GM23338 (cell line): ENCODE results near the gene SYNE1.

Experiments used
- EZH2 ChIP-seq: fragments of 200-600 bp; sonication (generic); IDR thresholded peaks from one replicate; pipeline ENCODE4 v1.8.0; 2017; ENCODE audit warnings: antibody characterized with exemption, mild to moderate bottlenecking, low read depth; ENCODE audit not compliant: unreplicated experiment
- EZH2phosphoT487 ChIP-seq: fragments of 200-600 bp; sonication (generic); IDR thresholded peaks from one replicate; pipeline ENCODE4 v1.8.1; 2018; ENCODE audit warnings: antibody characterized with exemption; ENCODE audit not compliant: unreplicated experiment
- POLR2AphosphoS5 ChIP-seq: IDR thresholded peaks from 2 replicates; pipeline ENCODE4 v1.6.1; 2016; ENCODE audit warnings: antibody characterized with exemption, low read depth
- TF ChIP-seq, protein P1 (sequence below), 2 experiments: fragments of 200-600 bp in 1 of 2; sonication (generic) in 1 of 2; conservative IDR thresholded peaks; 2 replicates each; pipeline versions ENCODE4 v1.5.1 to v1.6.1; 2016 to 2017; ENCODE audit warnings: antibody characterized with exemption in 2 of 2, low read depth in 2 of 2, mild to moderate bottlenecking in 2 of 2, moderate library complexity in 1 of 2
- TF ChIP-seq, protein P2 (sequence below): fragments of 250-450 bp; sonication (Bioruptor Pico); IDR thresholded peaks from 2 replicates; pipeline ENCODE4 v1.5.0; 2020; ENCODE audit warnings: mild to moderate bottlenecking, moderate library complexity
- TF ChIP-seq, protein P3 (sequence below): IDR thresholded peaks from one replicate; pipeline ENCODE4 v1.6.1; 2018; ENCODE audit warnings: antibody characterized with exemption; ENCODE audit not compliant: unreplicated experiment

DNA sequence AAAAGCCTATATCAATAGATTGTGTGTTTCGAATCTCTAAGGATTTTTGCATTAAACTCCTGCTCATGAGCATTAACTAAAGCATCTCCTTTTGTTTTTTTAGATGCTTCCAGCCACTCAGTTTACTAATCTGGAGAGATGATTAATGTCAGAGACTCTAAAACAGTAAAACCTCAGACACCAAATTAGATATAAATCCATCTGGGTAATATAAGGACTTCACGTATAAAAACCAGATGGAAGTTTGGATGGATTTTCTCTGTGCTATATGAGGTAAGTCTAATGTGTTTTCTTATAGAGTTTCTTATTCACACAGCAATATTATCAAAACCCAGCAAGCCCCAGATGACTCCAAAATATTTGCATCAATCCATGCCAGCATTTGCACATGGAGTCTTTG lies 137.2 kb downstream of the SYNE1 start:
- TF ChIP-seq, protein P1, sequence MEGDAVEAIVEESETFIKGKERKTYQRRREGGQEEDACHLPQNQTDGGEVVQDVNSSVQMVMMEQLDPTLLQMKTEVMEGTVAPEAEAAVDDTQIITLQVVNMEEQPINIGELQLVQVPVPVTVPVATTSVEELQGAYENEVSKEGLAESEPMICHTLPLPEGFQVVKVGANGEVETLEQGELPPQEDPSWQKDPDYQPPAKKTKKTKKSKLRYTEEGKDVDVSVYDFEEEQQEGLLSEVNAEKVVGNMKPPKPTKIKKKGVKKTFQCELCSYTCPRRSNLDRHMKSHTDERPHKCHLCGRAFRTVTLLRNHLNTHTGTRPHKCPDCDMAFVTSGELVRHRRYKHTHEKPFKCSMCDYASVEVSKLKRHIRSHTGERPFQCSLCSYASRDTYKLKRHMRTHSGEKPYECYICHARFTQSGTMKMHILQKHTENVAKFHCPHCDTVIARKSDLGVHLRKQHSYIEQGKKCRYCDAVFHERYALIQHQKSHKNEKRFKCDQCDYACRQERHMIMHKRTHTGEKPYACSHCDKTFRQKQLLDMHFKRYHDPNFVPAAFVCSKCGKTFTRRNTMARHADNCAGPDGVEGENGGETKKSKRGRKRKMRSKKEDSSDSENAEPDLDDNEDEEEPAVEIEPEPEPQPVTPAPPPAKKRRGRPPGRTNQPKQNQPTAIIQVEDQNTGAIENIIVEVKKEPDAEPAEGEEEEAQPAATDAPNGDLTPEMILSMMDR (conservative IDR thresholded peaks at IDR 0.05; ENCODE audit: low read depth in 2 of 2): no peak
- TF ChIP-seq, protein P2, sequence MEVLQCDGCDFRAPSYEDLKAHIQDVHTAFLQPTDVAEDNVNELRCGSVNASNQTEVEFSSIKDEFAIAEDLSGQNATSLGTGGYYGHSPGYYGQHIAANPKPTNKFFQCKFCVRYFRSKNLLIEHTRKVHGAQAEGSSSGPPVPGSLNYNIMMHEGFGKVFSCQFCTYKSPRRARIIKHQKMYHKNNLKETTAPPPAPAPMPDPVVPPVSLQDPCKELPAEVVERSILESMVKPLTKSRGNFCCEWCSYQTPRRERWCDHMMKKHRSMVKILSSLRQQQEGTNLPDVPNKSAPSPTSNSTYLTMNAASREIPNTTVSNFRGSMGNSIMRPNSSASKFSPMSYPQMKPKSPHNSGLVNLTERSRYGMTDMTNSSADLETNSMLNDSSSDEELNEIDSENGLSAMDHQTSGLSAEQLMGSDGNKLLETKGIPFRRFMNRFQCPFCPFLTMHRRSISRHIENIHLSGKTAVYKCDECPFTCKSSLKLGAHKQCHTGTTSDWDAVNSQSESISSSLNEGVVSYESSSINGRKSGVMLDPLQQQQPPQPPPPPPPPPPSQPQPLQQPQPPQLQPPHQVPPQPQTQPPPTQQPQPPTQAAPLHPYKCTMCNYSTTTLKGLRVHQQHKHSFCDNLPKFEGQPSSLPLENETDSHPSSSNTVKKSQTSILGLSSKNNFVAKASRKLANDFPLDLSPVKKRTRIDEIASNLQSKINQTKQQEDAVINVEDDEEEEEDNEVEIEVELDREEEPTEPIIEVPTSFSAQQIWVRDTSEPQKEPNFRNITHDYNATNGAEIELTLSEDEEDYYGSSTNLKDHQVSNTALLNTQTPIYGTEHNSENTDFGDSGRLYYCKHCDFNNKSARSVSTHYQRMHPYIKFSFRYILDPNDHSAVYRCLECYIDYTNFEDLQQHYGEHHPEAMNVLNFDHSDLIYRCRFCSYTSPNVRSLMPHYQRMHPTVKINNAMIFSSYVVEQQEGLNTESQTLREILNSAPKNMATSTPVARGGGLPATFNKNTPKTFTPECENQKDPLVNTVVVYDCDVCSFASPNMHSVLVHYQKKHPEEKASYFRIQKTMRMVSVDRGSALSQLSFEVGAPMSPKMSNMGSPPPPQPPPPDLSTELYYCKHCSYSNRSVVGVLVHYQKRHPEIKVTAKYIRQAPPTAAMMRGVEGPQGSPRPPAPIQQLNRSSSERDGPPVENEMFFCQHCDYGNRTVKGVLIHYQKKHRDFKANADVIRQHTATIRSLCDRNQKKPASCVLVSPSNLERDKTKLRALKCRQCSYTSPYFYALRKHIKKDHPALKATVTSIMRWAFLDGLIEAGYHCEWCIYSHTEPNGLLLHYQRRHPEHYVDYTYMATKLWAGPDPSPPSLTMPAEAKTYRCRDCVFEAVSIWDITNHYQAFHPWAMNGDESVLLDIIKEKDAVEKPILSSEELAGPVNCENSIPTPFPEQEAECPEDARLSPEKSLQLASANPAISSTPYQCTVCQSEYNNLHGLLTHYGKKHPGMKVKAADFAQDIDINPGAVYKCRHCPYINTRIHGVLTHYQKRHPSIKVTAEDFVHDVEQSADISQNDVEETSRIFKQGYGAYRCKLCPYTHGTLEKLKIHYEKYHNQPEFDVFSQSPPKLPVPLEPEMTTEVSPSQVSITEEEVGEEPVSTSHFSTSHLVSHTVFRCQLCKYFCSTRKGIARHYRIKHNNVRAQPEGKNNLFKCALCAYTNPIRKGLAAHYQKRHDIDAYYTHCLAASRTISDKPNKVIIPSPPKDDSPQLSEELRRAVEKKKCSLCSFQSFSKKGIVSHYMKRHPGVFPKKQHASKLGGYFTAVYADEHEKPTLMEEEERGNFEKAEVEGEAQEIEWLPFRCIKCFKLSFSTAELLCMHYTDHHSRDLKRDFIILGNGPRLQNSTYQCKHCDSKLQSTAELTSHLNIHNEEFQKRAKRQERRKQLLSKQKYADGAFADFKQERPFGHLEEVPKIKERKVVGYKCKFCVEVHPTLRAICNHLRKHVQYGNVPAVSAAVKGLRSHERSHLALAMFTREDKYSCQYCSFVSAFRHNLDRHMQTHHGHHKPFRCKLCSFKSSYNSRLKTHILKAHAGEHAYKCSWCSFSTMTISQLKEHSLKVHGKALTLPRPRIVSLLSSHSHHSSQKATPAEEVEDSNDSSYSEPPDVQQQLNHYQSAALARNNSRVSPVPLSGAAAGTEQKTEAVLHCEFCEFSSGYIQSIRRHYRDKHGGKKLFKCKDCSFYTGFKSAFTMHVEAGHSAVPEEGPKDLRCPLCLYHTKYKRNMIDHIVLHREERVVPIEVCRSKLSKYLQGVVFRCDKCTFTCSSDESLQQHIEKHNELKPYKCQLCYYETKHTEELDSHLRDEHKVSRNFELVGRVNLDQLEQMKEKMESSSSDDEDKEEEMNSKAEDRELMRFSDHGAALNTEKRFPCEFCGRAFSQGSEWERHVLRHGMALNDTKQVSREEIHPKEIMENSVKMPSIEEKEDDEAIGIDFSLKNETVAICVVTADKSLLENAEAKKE (CRISPR knock-in tag): no peak
- TF ChIP-seq EZH2phosphoT487 (no peak), POLR2AphosphoS5 (no peak), EZH2 (no peak)
- TF ChIP-seq, protein P3, sequence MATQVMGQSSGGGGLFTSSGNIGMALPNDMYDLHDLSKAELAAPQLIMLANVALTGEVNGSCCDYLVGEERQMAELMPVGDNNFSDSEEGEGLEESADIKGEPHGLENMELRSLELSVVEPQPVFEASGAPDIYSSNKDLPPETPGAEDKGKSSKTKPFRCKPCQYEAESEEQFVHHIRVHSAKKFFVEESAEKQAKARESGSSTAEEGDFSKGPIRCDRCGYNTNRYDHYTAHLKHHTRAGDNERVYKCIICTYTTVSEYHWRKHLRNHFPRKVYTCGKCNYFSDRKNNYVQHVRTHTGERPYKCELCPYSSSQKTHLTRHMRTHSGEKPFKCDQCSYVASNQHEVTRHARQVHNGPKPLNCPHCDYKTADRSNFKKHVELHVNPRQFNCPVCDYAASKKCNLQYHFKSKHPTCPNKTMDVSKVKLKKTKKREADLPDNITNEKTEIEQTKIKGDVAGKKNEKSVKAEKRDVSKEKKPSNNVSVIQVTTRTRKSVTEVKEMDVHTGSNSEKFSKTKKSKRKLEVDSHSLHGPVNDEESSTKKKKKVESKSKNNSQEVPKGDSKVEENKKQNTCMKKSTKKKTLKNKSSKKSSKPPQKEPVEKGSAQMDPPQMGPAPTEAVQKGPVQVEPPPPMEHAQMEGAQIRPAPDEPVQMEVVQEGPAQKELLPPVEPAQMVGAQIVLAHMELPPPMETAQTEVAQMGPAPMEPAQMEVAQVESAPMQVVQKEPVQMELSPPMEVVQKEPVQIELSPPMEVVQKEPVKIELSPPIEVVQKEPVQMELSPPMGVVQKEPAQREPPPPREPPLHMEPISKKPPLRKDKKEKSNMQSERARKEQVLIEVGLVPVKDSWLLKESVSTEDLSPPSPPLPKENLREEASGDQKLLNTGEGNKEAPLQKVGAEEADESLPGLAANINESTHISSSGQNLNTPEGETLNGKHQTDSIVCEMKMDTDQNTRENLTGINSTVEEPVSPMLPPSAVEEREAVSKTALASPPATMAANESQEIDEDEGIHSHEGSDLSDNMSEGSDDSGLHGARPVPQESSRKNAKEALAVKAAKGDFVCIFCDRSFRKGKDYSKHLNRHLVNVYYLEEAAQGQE: no peak
